HepG2 (cell line): Measurements from ENCODE around the gene RNF113A. TPM values are rescaled to one million over a fixed set of nuclear protein-coding genes. Genes with fewer than 3 reads are reported as not detected.
A peak's percentile ranks its signal among the peaks of the same experiment; 100 is the strongest.

Source experiments
- ATM ChIP-seq: fragments of 450-650 bp; IDR thresholded peaks from 2 replicates; pipeline ENCODE4 v1.7.1; 2017; ENCODE audit warnings: mild to moderate bottlenecking, borderline replicate concordance
- BRCA1 ChIP-seq: sonication (generic); formaldehyde crosslinking; IDR thresholded peaks from 2 replicates; pipeline ENCODE4 v1.4.0; 2020; ENCODE audit warnings: missing genetic modification reagents
- CHD4 ChIP-seq: fragments of 200-600 bp; sonication (generic); IDR thresholded peaks from 2 replicates; pipeline ENCODE4 v1.7.0; 2017; ENCODE audit warnings: mild to moderate bottlenecking, low read length, borderline replicate concordance
- FOXA1 ChIP-seq, 2 experiments: fragments of 450-650 bp in 1 of 2; sonication (generic) in 1 of 2; formaldehyde crosslinking in 1 of 2; IDR thresholded peaks; 2 replicates each; pipeline versions ENCODE4 v1.4.0 to v1.6.1; 2016 to 2020; ENCODE audit warnings: missing genetic modification reagents in 1 of 2
- HNF4A ChIP-seq: sonication (generic); formaldehyde crosslinking; IDR thresholded peaks from 2 replicates; pipeline ENCODE4 v1.4.0; 2020; ENCODE audit warnings: missing genetic modification reagents
- HOXA7 ChIP-seq: sonication (generic); formaldehyde crosslinking; IDR thresholded peaks from 2 replicates; pipeline ENCODE4 v1.8.1; 2022; ENCODE audit warnings: mild to moderate bottlenecking, missing genetic modification reagents, moderate library complexity
- IRF2 ChIP-seq: IDR thresholded peaks from 2 replicates; pipeline ENCODE4 v1.6.1; 2018; ENCODE audit warnings: missing genetic modification reagents, missing compliant biosample characterization
- NFIC ChIP-seq: IDR thresholded peaks from 2 replicates; pipeline ENCODE4 v1.6.1; 2012; ENCODE audit warnings: mild to moderate bottlenecking, low read length, inconsistent platforms
- PAXIP1 ChIP-seq: sonication (generic); formaldehyde crosslinking; conservative IDR thresholded peaks from 2 replicates; pipeline ENCODE4 v1.4.0; 2020; ENCODE audit warnings: mild to moderate bottlenecking, missing genetic modification reagents, moderate library complexity
- REL ChIP-seq: sonication (generic); formaldehyde crosslinking; conservative IDR thresholded peaks from 2 replicates; pipeline ENCODE4 v1.8.0; 2022; ENCODE audit warnings: mild to moderate bottlenecking, missing genetic modification reagents, moderate library complexity
- SNAI1 ChIP-seq: sonication (generic); formaldehyde crosslinking; IDR thresholded peaks from 2 replicates; pipeline ENCODE4 v1.5.0; 2020; ENCODE audit warnings: mild to moderate bottlenecking, missing genetic modification reagents, borderline replicate concordance
- TOPORS ChIP-seq: sonication (generic); formaldehyde crosslinking; IDR thresholded peaks from 2 replicates; pipeline ENCODE4 v1.8.0; 2023; ENCODE audit warnings: mild to moderate bottlenecking, missing genetic modification reagents
- ZBTB14 ChIP-seq: sonication (generic); formaldehyde crosslinking; IDR thresholded peaks from 2 replicates; pipeline ENCODE4 v1.4.0; 2020; ENCODE audit warnings: missing genetic modification reagents
- ZBTB38 ChIP-seq: sonication (generic); formaldehyde crosslinking; IDR thresholded peaks from 2 replicates; pipeline ENCODE4 v1.5.1; 2020; ENCODE audit warnings: mild to moderate bottlenecking, missing genetic modification reagents
- ZFP36 ChIP-seq: fragments of 150-350 bp; IDR thresholded peaks from 2 replicates; pipeline ENCODE4 v1.6.1; 2018; ENCODE audit warnings: borderline replicate concordance, low read length, low read depth; ENCODE audit not compliant: partially characterized antibody
- ZFP90 ChIP-seq: sonication (generic); formaldehyde crosslinking; IDR thresholded peaks from 2 replicates; pipeline ENCODE4 v1.8.0; 2022; ENCODE audit warnings: missing genetic modification reagents, mild to moderate bottlenecking, inconsistent platforms, borderline replicate concordance
- ZNF160 ChIP-seq: sonication (generic); formaldehyde crosslinking; IDR thresholded peaks from 2 replicates; pipeline ENCODE4 v1.8.0; 2022; ENCODE audit warnings: mild to moderate bottlenecking, inconsistent platforms, missing genetic modification reagents
- ZNF225 ChIP-seq: sonication (generic); formaldehyde crosslinking; IDR thresholded peaks from 2 replicates; pipeline ENCODE4 v1.4.0; 2020; ENCODE audit warnings: mild to moderate bottlenecking, missing genetic modification reagents
- ZNF431 ChIP-seq: sonication (generic); formaldehyde crosslinking; IDR thresholded peaks from 2 replicates; pipeline ENCODE4 v1.9.0; 2022; ENCODE audit warnings: missing genetic modification reagents, low read depth, mild to moderate bottlenecking, borderline replicate concordance
- ZNF546 ChIP-seq: sonication (generic); formaldehyde crosslinking; conservative IDR thresholded peaks from 2 replicates; pipeline ENCODE4 v1.8.1; 2023; ENCODE audit warnings: mild to moderate bottlenecking, missing genetic modification reagents
- ZNF562 ChIP-seq: sonication (generic); formaldehyde crosslinking; IDR thresholded peaks from 2 replicates; pipeline ENCODE4 v1.8.0; 2022; ENCODE audit warnings: missing genetic modification reagents, borderline replicate concordance
- ZNF891 ChIP-seq: sonication (generic); formaldehyde crosslinking; IDR thresholded peaks from 2 replicates; pipeline ENCODE4 v1.5.0; 2020; ENCODE audit warnings: mild to moderate bottlenecking, missing genetic modification reagents
- ZSCAN30 ChIP-seq: sonication (generic); formaldehyde crosslinking; IDR thresholded peaks from 2 replicates; pipeline ENCODE4 v1.5.0; 2020; ENCODE audit warnings: mild to moderate bottlenecking, missing genetic modification reagents
- polyA plus RNA-seq, 8 experiments: library from polyadenylated mRNA; depleted of rRNA in 3 of 8; stranded (reverse) in 7 of 8; unstranded in 1 of 8; fragments of >200 nt; fragmentation: Illumina TruSeq in 4 of 8; extraction: Trizol in 4 of 8; gene quantifications; 2 replicates each; pipeline versions ENCODE4 v1.2.1 to v1.2.3, GENCODE V29; 2011 to 2016; ENCODE audit warnings: low read depth in 4 of 8, missing spikeins in 1 of 8, mixed read lengths in 1 of 8; ENCODE audit not compliant: insufficient read depth in 1 of 8
- total RNA-seq, 5 experiments: library from RNA; depleted of rRNA; stranded (reverse); fragments of >200 nt; fragmentation: Illumina TruSeq; extraction: Trizol; gene quantifications; 2 replicates each; pipeline ENCODE4 v1.2.3, GENCODE V29; 2016; ENCODE audit warnings: low read depth in 1 of 5
- TF ChIP-seq, protein P1 (sequence below): sonication (generic); formaldehyde crosslinking; IDR thresholded peaks from 2 replicates; pipeline ENCODE4 v1.8.0; 2022; ENCODE audit warnings: mild to moderate bottlenecking, missing genetic modification reagents, moderate library complexity

Gene RNF113A
- total and polyA plus RNA-seq, 2 of the 13 experiments (the other 11 are each of a cell fraction or from before 2014, with no cell fraction given), result 14.0 to 15.4 TPM

GRCh38 chrX:119871599-119872395 lies at the start of gene RNF113A, which contains the start of gene NDUFA1 (continued):
- TF ChIP-seq ZSCAN30 (CRISPR knock-in tag) (no peak), HNF4A (CRISPR knock-in tag) (no peak; the same call in 1 of the 2 replicates), SNAI1 (0 out of 2 replicates have a peak, but pooled peaks have one; percentile 7), CHD4 (no peak), HOXA7 (CRISPR knock-in tag) (no peak), REL (CRISPR knock-in tag) (no peak), ZNF546 (CRISPR knock-in tag) (no peak), FOXA1 (IDR thresholded peaks at IDR 0.05) (no peak), FOXA1 (CRISPR knock-in tag; IDR thresholded peaks at IDR 0.05) (no peak), ZNF160 (CRISPR knock-in tag) (no peak; the same call in 1 of the 2 replicates), ZNF431 (CRISPR knock-in tag) (no peak), ZNF225 (CRISPR knock-in tag) (no peak), NFIC (no peak), ZFP90 (peak; percentile 74; the same call in 1 of the 2 replicates), ZBTB38 (0 out of 2 replicates have a peak, but pooled peaks have one; percentile 20), TOPORS (no peak), BRCA1 (CRISPR knock-in tag) (peak; percentile 92; the same call in 1 of the 2 replicates), ZFP36 (no peak), ZNF891 (CRISPR knock-in tag) (no peak), ZBTB14 (CRISPR knock-in tag) (0 out of 2 replicates have a peak, but pooled peaks have one; percentile 57), ATM (no peak), IRF2 (CRISPR knock-in tag) (peak; percentile 63), ZNF562 (CRISPR knock-in tag) (no peak), PAXIP1 (CRISPR knock-in tag) (no peak)
- TF ChIP-seq, protein P1, sequence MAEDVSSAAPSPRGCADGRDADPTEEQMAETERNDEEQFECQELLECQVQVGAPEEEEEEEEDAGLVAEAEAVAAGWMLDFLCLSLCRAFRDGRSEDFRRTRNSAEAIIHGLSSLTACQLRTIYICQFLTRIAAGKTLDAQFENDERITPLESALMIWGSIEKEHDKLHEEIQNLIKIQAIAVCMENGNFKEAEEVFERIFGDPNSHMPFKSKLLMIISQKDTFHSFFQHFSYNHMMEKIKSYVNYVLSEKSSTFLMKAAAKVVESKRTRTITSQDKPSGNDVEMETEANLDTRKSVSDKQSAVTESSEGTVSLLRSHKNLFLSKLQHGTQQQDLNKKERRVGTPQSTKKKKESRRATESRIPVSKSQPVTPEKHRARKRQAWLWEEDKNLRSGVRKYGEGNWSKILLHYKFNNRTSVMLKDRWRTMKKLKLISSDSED (CRISPR knock-in tag), result no peak
